ENCODE measurements around the gene ACTL8.

ACTL8 gene

DNA sequence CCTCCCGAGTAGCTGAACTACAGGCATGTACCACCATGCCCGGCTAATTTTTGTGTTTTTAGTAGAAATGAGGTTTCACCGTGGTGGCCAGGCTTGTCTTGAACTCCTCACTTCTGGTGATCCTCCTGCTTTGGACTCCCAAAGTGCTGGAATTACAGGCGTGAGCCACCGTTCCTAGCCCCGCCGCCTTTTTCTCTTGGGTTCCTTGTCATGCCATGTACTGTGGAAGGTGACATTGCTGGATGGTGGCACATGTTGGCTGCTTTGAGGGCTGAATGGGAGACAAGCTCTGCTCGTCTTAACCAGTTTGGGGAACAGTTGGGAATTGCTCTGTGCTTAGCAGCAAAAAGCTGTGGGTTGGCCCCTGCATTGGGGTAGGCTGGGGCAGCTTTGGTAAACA is 22.7 kb downstream of the ACTL8 start:
- Histone ChIP-seq H3K36me3 (ENCODE audit: control insufficient read depth, insufficient read depth, low read length) (no peaks in the 10 kb centered on the region), H3K4me3 (ENCODE audit: low read length) (no peak overlapping the region), H3K9ac (ENCODE audit: low read length) (no peak overlapping the region), H3K27me3 (ENCODE audit: control insufficient read depth, insufficient read depth, low read length) (no peaks in the 10 kb centered on the region), H3K4me1 (ENCODE audit: control insufficient read depth, insufficient read depth, low read length) (no peaks in the 10 kb centered on the region), H3K27ac (ENCODE audit: low read depth, low read length) (no peak overlapping the region)

- H3K27ac ChIP-seq (ENCODE audit: low read depth, low read length): no peak overlapping the region
- no peak overlapping the region for H3K9ac ChIP-seq (ENCODE audit: low read length)
- no peaks in the 10 kb centered on the region for H3K4me1 ChIP-seq (ENCODE audit: control insufficient read depth, insufficient read depth, low read length)
- no peak overlapping the region for H3K4me3 ChIP-seq (ENCODE audit: low read length)
- no peaks in the 10 kb centered on the region for H3K36me3 ChIP-seq (ENCODE audit: control insufficient read depth, insufficient read depth, low read length)
- no peaks in the 10 kb centered on the region for H3K27me3 ChIP-seq (ENCODE audit: control insufficient read depth, insufficient read depth, low read length)
Observed at GRCh38 chr1:17780916-17781315, 25.8 kb downstream of the ACTL8 start.

DNA sequence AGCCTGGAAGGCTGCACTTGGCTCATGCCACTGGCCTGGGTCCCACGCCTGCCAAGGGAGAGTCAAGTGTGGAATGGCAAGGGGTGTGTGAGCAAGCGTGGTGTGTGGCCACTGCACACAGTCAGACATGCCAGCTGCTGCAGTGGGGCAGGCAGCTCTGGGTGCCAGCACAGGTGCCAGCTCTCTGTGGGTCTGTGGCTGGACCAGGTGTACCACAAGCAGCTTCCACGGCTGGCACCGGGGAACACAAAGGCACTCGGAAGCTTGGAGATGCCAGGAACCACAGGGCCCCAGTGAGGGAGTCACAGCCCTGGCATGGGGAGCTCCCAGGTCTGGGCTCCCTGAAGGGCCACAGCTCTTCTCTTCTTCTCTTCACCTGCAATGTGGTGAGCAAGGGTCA is 34.8 kb downstream of the ACTL8 start:
- Histone ChIP-seq H3K27ac (ENCODE audit: low read depth, low read length) (no peak overlapping the region), H3K27me3 (ENCODE audit: control insufficient read depth, insufficient read depth, low read length) (no peaks in the 10 kb centered on the region), H3K36me3 (ENCODE audit: control insufficient read depth, insufficient read depth, low read length) (no peaks in the 10 kb centered on the region), H3K4me3 (ENCODE audit: low read length) (no peak overlapping the region), H3K4me1 (ENCODE audit: control insufficient read depth, insufficient read depth, low read length) (no peaks in the 10 kb centered on the region), H3K9ac (ENCODE audit: low read length) (no peak overlapping the region)

GRCh38 chr1:17790383-17791054 is 35.4 kb downstream of the ACTL8 start:
- no peaks in the 10 kb centered on the region for H3K4me1 ChIP-seq (ENCODE audit: control insufficient read depth, insufficient read depth, low read length)
- H3K9ac ChIP-seq (ENCODE audit: low read length): no peak overlapping the region
- no peak overlapping the region for H3K4me3 ChIP-seq (ENCODE audit: low read length)
- H3K36me3 ChIP-seq (ENCODE audit: control insufficient read depth, insufficient read depth, low read length): no peaks in the 10 kb centered on the region
- H3K27ac ChIP-seq (ENCODE audit: low read depth, low read length): no peak overlapping the region
- H3K27me3 ChIP-seq (ENCODE audit: control insufficient read depth, insufficient read depth, low read length): no peaks in the 10 kb centered on the region

- Histone ChIP-seq H3K27ac (ENCODE audit: low read depth, low read length) (no peak overlapping the region), H3K9ac (ENCODE audit: low read length) (no peak overlapping the region), H3K4me3 (ENCODE audit: low read length) (no peak overlapping the region), H3K27me3 (ENCODE audit: control insufficient read depth, insufficient read depth, low read length) (no peaks in the 10 kb centered on the region), H3K4me1 (ENCODE audit: control insufficient read depth, insufficient read depth, low read length) (no peaks in the 10 kb centered on the region), H3K36me3 (ENCODE audit: control insufficient read depth, insufficient read depth, low read length) (no peaks in the 10 kb centered on the region)
Observed at GRCh38 chr1:17791055-17791390, 35.9 kb downstream of the ACTL8 start.

- Histone ChIP-seq H3K27me3 (ENCODE audit: control insufficient read depth, insufficient read depth, low read length) (no peaks in the 10 kb centered on the region), H3K4me1 (ENCODE audit: control insufficient read depth, insufficient read depth, low read length) (no peaks in the 10 kb centered on the region), H3K36me3 (ENCODE audit: control insufficient read depth, insufficient read depth, low read length) (no peaks in the 10 kb centered on the region), H3K4me3 (ENCODE audit: low read length) (no peak overlapping the region), H3K9ac (ENCODE audit: low read length) (no peak overlapping the region), H3K27ac (ENCODE audit: low read depth, low read length) (no peak overlapping the region)
Observed at GRCh38 chr1:17791480-17791879, 36.3 kb downstream of the ACTL8 start.

DNA sequence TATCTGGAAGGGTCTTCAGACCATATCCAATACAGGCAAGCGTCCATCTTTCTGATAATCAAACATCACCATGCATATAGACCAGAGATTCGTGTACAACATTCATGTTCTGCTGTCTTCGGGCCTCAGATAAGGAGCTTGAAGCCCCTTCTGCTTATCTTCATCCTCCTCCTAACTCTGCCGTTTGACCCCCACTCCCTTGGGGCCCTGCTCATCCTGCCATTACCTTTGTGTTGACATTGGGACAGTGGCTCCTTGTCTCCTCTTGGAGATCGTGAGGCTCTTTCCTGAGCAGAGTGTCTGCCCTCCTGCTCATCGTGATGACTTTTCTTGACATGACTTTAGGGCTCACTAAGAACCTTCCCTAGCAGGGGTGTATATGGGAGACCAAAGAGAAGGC is 37.3 kb downstream of the ACTL8 start:
- Histone ChIP-seq H3K27ac (ENCODE audit: low read depth, low read length) (no peak overlapping the region), H3K9ac (ENCODE audit: low read length) (no peak overlapping the region), H3K4me1 (ENCODE audit: control insufficient read depth, insufficient read depth, low read length) (no peaks in the 10 kb centered on the region), H3K36me3 (ENCODE audit: control insufficient read depth, insufficient read depth, low read length) (no peaks in the 10 kb centered on the region), H3K4me3 (ENCODE audit: low read length) (no peak overlapping the region), H3K27me3 (ENCODE audit: control insufficient read depth, insufficient read depth, low read length) (no peaks in the 10 kb centered on the region)

DNA sequence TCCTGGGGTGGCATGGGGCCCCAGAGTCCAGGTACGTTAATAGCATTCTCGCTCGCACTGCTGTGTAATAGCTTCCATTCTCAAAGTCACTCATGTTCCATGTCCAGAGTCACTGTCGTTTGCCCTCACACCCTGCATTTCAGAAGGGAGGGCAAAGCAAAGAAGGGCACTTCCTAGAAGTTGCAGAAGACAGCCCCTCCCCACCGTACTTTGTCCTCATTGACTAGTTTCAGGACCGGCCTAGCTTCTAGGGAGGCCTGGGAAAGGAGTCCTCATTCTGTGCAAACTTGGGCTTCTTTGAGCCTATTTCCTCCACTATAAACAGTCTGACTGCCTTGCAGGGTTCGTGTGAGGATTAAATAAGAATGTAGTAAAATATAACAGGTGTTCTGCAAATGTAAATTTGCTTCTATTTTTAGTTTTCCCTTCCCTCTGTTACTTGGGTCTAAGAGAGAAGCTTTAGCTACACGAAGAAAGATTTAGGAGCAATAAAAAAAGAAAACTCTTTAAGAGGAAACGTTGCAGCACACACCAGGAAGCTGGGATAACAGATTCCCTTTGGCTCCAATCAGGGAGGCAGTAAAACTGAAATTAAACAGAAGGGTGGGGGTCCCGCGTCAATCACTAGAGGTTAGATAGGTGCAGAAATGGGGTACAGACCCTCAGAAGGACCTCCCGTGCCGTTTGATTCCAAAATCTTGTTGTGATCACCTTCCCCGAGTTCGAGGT is 40.1 kb downstream of the ACTL8 start:
- Histone ChIP-seq H3K9ac (ENCODE audit: low read length) (no peak overlapping the region), H3K27ac (ENCODE audit: low read depth, low read length) (no peak overlapping the region), H3K27me3 (ENCODE audit: control insufficient read depth, insufficient read depth, low read length) (no peaks in the 10 kb centered on the region), H3K36me3 (ENCODE audit: control insufficient read depth, insufficient read depth, low read length) (no peaks in the 10 kb centered on the region), H3K4me1 (ENCODE audit: control insufficient read depth, insufficient read depth, low read length) (no peaks in the 10 kb centered on the region), H3K4me3 (ENCODE audit: low read length) (no peak overlapping the region)

DNA sequence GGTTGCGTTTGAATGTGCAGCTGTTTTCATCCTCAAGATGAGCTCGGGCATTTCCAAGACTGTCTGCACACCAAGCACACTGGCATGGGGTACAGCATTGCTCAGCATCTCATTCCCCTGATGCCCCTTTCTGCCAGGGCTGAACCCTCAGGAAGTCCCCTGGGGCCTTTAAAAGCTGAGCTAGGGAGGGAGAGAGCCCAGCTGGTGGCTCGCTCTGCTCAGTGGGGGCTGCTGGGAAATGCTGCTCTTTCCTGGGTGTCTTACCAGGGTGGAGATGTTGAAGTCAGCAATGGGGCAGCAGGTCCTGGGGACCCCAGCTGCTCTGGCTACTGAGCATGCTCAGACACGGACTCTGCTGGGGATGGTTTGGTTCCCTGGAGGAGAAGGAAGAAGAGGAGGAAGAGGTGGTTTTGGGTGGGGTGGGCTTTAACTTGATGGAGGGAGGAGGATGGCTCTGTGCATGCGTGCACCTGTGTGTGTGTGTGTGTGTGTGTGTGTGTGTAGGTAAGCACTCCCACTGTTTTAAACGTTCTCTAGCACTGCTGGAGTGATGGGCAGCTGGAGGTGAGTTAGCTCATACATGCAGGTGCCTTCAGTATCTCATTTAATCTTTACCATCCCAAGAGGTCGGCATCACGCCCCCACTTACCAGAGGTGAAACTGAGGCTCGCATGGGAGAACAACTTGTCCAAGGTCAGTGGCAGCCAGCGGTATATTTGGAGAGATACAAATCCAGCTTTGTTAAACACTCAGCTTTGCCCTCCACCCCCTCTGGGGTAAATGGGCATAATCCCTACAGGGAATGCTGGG is 40.9 kb downstream of the ACTL8 start:
- no peaks in the 10 kb centered on the region for H3K36me3 ChIP-seq (ENCODE audit: control insufficient read depth, insufficient read depth, low read length)
- no peaks in the 10 kb centered on the region for H3K4me1 ChIP-seq (ENCODE audit: control insufficient read depth, insufficient read depth, low read length)
- H3K9ac ChIP-seq (ENCODE audit: low read length): no peak overlapping the region
- H3K27me3 ChIP-seq (ENCODE audit: control insufficient read depth, insufficient read depth, low read length): no peaks in the 10 kb centered on the region
- H3K27ac ChIP-seq (ENCODE audit: low read depth, low read length): no peak overlapping the region
- no peak overlapping the region for H3K4me3 ChIP-seq (ENCODE audit: low read length)

DNA sequence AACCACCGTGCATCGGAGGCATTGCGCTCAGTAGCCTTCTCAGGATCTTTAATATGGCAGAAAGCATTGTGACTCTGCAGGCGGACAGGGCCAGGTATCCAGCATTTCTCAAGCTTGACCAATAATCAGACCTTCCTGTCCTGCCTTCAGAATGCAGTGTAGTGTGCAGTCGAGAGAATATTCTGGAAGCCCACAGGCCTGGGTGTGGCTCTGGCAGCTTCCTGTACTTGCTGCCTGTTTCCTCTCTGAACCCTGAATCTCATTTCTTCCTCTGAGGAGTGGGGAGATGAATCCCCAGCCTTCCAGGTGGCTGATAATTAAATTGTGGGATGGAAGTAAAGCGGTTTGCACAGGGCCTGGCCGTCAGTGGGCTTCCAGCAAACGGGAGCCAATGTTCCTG is 42.3 kb downstream of the ACTL8 start:
- no peak overlapping the region for H3K27ac ChIP-seq (ENCODE audit: low read depth, low read length)
- H3K4me3 ChIP-seq (ENCODE audit: low read length): no peak overlapping the region
- no peak overlapping the region for H3K9ac ChIP-seq (ENCODE audit: low read length)
- no peaks in the 10 kb centered on the region for H3K4me1 ChIP-seq (ENCODE audit: control insufficient read depth, insufficient read depth, low read length)
- H3K36me3 ChIP-seq (ENCODE audit: control insufficient read depth, insufficient read depth, low read length): no peaks in the 10 kb centered on the region
- H3K27me3 ChIP-seq (ENCODE audit: control insufficient read depth, insufficient read depth, low read length): no peaks in the 10 kb centered on the region

- H3K27me3 ChIP-seq (ENCODE audit: control insufficient read depth, insufficient read depth, low read length): no peaks in the 10 kb centered on the region
- no peak overlapping the region for H3K9ac ChIP-seq (ENCODE audit: low read length)
- no peak overlapping the region for H3K27ac ChIP-seq (ENCODE audit: low read depth, low read length)
- H3K4me3 ChIP-seq (ENCODE audit: low read length): no peak overlapping the region
- no peaks in the 10 kb centered on the region for H3K4me1 ChIP-seq (ENCODE audit: control insufficient read depth, insufficient read depth, low read length)
- H3K36me3 ChIP-seq (ENCODE audit: control insufficient read depth, insufficient read depth, low read length): no peaks in the 10 kb centered on the region
Observed at GRCh38 chr1:17798011-17798410, 42.9 kb downstream of the ACTL8 start.

DNA sequence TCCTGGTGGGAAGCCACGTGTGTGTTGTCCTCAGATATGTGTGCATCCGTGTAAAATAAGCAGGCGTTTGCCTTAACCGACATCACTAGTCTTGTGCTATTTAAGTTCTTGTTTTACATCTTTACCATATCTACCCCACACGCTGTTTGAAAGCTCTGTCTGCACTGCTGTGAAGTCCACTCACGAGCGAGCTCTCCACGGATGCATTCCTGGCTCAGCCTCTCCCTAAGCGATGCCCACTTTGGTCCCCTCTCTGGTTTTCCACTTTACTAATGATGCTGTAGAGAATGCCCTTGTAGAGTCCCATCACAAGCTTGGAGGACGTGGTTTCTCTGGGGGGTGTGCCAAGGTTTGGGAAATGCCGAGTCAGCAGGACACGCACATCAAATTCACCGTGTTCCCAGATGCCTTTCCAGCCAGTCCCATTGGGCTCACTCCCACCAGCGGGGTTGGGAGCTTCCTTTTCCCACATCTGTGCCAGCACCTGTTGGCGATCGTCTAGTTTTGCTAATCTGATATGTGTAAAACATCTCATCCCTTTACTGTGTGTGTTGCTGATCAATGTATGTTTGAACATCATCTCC is 43.8 kb downstream of the ACTL8 start:
- H3K4me3 ChIP-seq (ENCODE audit: low read length): no peak overlapping the region
- H3K9ac ChIP-seq (ENCODE audit: low read length): no peak overlapping the region
- H3K27ac ChIP-seq (ENCODE audit: low read depth, low read length): no peak overlapping the region
- H3K4me1 ChIP-seq (ENCODE audit: control insufficient read depth, insufficient read depth, low read length): no peaks in the 10 kb centered on the region
- no peaks in the 10 kb centered on the region for H3K36me3 ChIP-seq (ENCODE audit: control insufficient read depth, insufficient read depth, low read length)
- H3K27me3 ChIP-seq (ENCODE audit: control insufficient read depth, insufficient read depth, low read length): no peaks in the 10 kb centered on the region

All from rectal smooth muscle tissue (tissue), 1 donor.